T-cell (primary cell): Measurements from ENCODE around the gene SLC6A16. TPM values are rescaled to one million over a fixed set of nuclear protein-coding genes. Genes with fewer than 3 reads are reported as not detected.
"Not testable (repeated sequence)": the region's sequence is repeated elsewhere in the genome, so short reads cannot be mapped to it uniquely, and the experiment has no call there.

Experiments
- ATAC-seq, 4 experiments: fragments of 200-7000 bp in 3 of 4; fragments of 150-1000 bp in 1 of 4; cut with Tn5 transposase; replicated peaks in 1 of 4; 1 replicate in 3 of 4; 2 replicates in 1 of 4; pipeline ENCODE4 v1.10.0; 2021; ENCODE audit warnings: moderate library complexity in 3 of 4, mild to moderate bottlenecking in 2 of 4, moderate number of reproducible peaks in 1 of 4
- CTCF ChIA-PET, 2 donors: fragments of 300-600 bp; sonication (Branson Sonifier 250); formaldehyde crosslinking; loops; one replicate each; lab custom pipeline; 2022; ENCODE audit warnings: antibody characterized with exemption in 2 of 2; lab: Charles Lee
- POLR2A ChIA-PET, 2 donors: fragments of 300-600 bp; sonication (Branson Sonifier 250); formaldehyde crosslinking; loops; one replicate each; lab custom pipeline; 2022; ENCODE audit warnings: antibody characterized with exemption in 2 of 2; lab: Charles Lee
- DNase-seq, 35 experiments: peaks; one replicate each; pipeline versions ENCODE4 v3.0.0 to v3.0.0-alpha.2; 2013 to 2023
- H3K27ac ChIP-seq: one replicate; pipeline ENCODE4 v1.5.1; 2013; ENCODE audit warnings: low read length
- H3K27me3 ChIP-seq, 2 experiments: replicated peaks in 1 of 2; 1 replicate in 1 of 2; 2 replicates in 1 of 2; pipeline versions ENCODE4 v1.6.1 to v1.7.0; 2013; ENCODE audit warnings: low read length in 1 of 2, mixed read lengths in 1 of 2; ENCODE audit not compliant: control insufficient read depth in 2 of 2, insufficient read depth in 2 of 2; ENCODE audit errors: extremely low read depth in 1 of 2
- H3K36me3 ChIP-seq, 2 donors: 1 replicate in 1 of 2; 2 replicates in 1 of 2; pipeline versions ENCODE4 v1.6.1 to v1.7.0; 2013; ENCODE audit warnings: low read length in 1 of 2; ENCODE audit not compliant: control insufficient read depth in 2 of 2, insufficient read depth in 1 of 2; ENCODE audit errors: extremely low read depth in 1 of 2
- H3K4me1 ChIP-seq, 2 experiments: 1 replicate in 1 of 2; 2 replicates in 1 of 2; pipeline versions ENCODE4 v1.6.1 to v1.7.0; 2013; ENCODE audit warnings: low read length in 2 of 2, mixed read lengths in 1 of 2; ENCODE audit not compliant: insufficient read depth in 2 of 2, control insufficient read depth in 1 of 2; ENCODE audit errors: extremely low read depth in 1 of 2
- H3K4me3 ChIP-seq, 2 donors: 1 replicate in 1 of 2; 2 replicates in 1 of 2; pipeline versions ENCODE4 v1.5.1 to v1.7.0; 2013; ENCODE audit warnings: mild to moderate bottlenecking in 2 of 2, low read length in 1 of 2, moderate library complexity in 1 of 2; ENCODE audit not compliant: control insufficient read depth in 1 of 2; ENCODE audit errors: extremely low read depth in 1 of 2
- H3K9me3 ChIP-seq: 2 replicates; pipeline ENCODE4 v1.7.0; 2013
- H3K27ac Mint-ChIP-seq, 2 donors: one replicate each; pipeline ENCODE4 v1.8.0; 2020 to 2021; ENCODE audit warnings: mild to moderate bottlenecking in 2 of 2, mixed read lengths in 2 of 2
- H3K27me3 Mint-ChIP-seq, 2 donors: one replicate each; pipeline ENCODE4 v1.8.0; 2021 to 2022; ENCODE audit warnings: mixed read lengths in 2 of 2
- H3K36me3 Mint-ChIP-seq: one replicate; pipeline ENCODE4 v1.8.0; 2021; ENCODE audit warnings: mixed read lengths
- H3K4me1 Mint-ChIP-seq, 3 donors: one replicate each; pipeline ENCODE4 v1.8.0; 2020 to 2022; ENCODE audit warnings: mixed read lengths in 3 of 3, mild to moderate bottlenecking in 1 of 3
- H3K4me3 Mint-ChIP-seq, 3 donors: one replicate each; pipeline ENCODE4 v1.8.0; 2020 to 2022; ENCODE audit warnings: mild to moderate bottlenecking in 3 of 3, mixed read lengths in 3 of 3, moderate library complexity in 3 of 3
- H3K9me3 Mint-ChIP-seq, 3 donors: one replicate each; pipeline ENCODE4 v1.8.0; 2020 to 2022; ENCODE audit warnings: mixed read lengths in 3 of 3
- WGBS: methylation state at CpG from one replicate; pipeline ENCODE4 v1.1.5; 2013; ENCODE audit warnings: missing lambda C conversion rate; ENCODE audit not compliant: insufficient coverage; 5-methylcytosine and 5-hydroxymethylcytosine counted together
- total RNA-seq, 35 experiments: library from RNA in 6 of 35; stranded (reverse) in 6 of 35; fragments of 120-200 nt in 1 of 35; gene quantifications; one replicate each; pipeline versions ENCODE4 v1.2.1 to v1.2.4 and lab custom pipeline; 2013 to 2026

The SLC6A16 gene
- total RNA-seq, 5 donors from 2014 or later (not counting 1 experiment from before 2014, with no cell fraction given) = 5.4 to 8.1 (median 6.4) TPM

DNA sequence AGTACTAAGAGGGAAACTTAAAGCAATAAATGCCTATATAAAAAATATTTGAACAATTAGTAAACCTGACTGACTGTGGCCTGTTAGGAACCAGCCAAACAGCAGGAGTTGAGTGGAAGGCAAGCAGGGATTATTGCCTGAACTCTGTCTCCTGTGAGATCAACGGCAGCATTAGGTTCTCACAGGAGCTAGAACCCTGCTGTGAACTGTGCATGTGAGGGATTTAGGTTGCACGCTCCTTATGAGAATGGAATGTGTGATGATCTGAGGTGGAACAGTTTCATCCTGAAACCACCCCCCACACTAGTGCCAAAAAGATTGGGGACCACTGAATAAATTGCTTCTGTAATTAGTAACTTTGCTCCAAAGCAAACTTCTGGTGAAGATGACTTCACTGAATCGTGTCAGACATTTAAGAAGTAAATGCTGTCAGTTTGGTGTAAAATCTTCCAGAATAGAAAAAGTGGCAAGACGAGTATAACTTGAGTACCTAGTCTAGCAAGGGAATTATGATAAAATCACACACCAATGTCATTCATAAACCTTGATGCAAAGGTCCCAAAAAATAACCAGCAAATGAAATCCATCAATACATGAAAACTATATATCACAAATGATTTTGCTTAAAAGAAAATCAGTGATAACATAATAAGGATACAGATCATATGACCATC, 53.8 kb downstream of the SLC6A16 start:
- H3K4me1 Mint-ChIP-seq = no peaks in the 10 kb centered on the region
- no peak overlapping the region for H3K27ac Mint-ChIP-seq
- no peak overlapping the region for H3K4me3 Mint-ChIP-seq
- H3K36me3 Mint-ChIP-seq = no peaks in the 10 kb centered on the region
- POLR2A ChIA-PET = no interaction called here
- Histone ChIP-seq H3K36me3 (no peaks in the 10 kb centered on the region), H3K27me3 (no peaks in the 10 kb centered on the region), H3K27ac (no peak overlapping the region), H3K4me1 (no peaks in the 10 kb centered on the region), H3K4me3 (no peak overlapping the region), H3K9me3 (no peaks in the 10 kb centered on the region)
- CTCF ChIA-PET = no interaction called here
- peaks cover 10 to 18% of the 10 kb centered on the region in 2 donors for H3K27me3 Mint-ChIP-seq
- no CpG with 5 or more reads among the region's 4 CpGs for WGBS
- DNase-seq (no peak), ATAC-seq (no peak)
- H3K9me3 Mint-ChIP-seq = peaks cover 0 to 21% (median 14%) of the 10 kb centered on the region in 3 donors

DNA sequence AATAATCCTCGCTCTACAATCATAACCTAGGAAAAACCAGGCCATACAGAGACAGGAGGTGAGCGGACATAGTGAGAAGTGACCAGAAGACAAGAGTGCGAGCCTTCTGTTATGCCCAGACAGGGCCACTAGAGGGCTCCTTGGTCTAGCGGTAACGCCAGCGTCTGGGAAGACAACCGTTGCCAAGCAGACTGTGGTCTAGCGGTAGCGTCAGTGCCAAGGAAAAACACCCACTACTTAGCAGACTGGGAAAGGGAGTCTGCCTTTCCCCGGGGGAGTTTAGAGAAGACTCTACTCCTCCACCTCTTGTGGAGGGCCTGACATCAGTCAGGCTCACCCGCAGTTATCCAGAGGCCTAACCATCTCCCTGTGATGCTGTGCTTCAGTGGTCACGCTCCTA, 58.6 kb downstream of the SLC6A16 start:
- H3K4me3 Mint-ChIP-seq, H3K27ac Mint-ChIP-seq, H3K4me3 ChIP-seq, H3K36me3 Mint-ChIP-seq, H3K9me3 ChIP-seq, H3K36me3 ChIP-seq, H3K27me3 ChIP-seq, H3K27ac ChIP-seq, H3K4me1 ChIP-seq, ATAC-seq, H3K4me1 Mint-ChIP-seq, CTCF ChIA-PET: not testable (repeated sequence)
- 50% methylated on average over 2 of the region's 12 CpGs for WGBS
- Mint-ChIP-seq H3K9me3 (peaks cover 0 to 33% (median 14%) of the 10 kb centered on the region in 3 donors), H3K27me3 (peaks cover 8 to 14% of the 10 kb centered on the region in 2 donors)
- peak in 19 of 35 experiments; percentile 5 to 47 (median 25) for DNase-seq
- POLR2A ChIA-PET = interaction anchor here in 1 of 2 donors (0.6 kb wide), 1 partner anchor 56 kb away, joined by 10 read pairs; no protein-coding TSS in a partner anchor

DNA sequence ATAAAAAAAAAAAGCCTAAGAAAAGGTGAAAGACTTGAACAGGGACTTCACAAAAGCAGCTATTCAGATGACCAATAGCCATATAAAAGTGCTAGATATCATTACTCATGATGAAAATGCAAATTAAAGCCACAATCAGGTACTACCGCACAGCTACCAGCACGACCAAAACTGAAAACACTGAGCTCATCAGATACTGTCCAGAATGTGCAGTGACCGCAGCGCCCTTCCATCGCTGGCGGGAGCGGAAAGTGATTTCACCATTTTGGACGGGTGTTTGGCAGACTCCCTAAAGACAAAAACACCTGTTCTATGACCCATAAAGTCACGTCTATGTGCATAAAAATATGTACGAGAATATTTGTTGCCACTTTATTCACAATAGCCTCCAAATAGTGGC, 60.7 kb downstream of the SLC6A16 start:
- Mint-ChIP-seq H3K27me3 (peaks cover 19 to 26% of the 10 kb centered on the region in 2 donors), H3K27ac (no peak overlapping the region), H3K9me3 (peaks cover 0 to 31% (median 10%) of the 10 kb centered on the region in 3 donors), H3K4me3 (no peak overlapping the region), H3K4me1 (no peaks in the 10 kb centered on the region), H3K36me3 (no peaks in the 10 kb centered on the region)
- Histone ChIP-seq H3K27ac (no peak overlapping the region), H3K36me3 (no peaks in the 10 kb centered on the region), H3K4me1 (no peaks in the 10 kb centered on the region), H3K4me3 (no peak overlapping the region), H3K27me3 (peaks cover 0 to 4% of the 10 kb centered on the region in 2 experiments), H3K9me3 (no peaks in the 10 kb centered on the region)
- ChIA-PET CTCF (interaction anchor here in 1 of 2 donors (0.6 kb wide), 1 partner anchor 13 kb away, joined by 4 read pairs; no protein-coding TSS in a partner anchor), POLR2A (interaction anchor here in 1 of 2 donors (0.6 kb wide), 1 partner anchor 303 kb away, joined by 3 read pairs; no protein-coding TSS in a partner anchor)
- WGBS = 78% methylated on average over 8 of the region's 10 CpGs
- ATAC-seq = no peak
- no peak for DNase-seq

DNA sequence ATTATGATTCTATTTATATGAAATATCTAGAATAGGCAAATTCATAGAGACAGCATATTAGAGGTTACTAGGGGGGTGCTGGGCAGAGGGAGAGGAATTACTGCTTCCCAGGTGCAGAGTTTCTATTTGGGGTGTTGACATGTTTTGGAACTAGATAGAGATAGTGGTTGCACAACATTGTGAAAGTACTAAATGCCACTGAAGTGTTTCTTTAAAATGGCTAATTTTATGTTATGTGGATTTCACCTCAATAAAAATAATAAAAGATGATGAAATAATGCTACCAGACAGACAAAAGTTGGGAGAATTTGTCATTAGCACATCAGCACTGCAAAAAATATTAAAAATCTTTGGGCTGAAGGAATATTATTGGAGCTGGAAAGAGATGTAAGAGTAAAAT, 63.4 kb downstream of the SLC6A16 start:
- Mint-ChIP-seq H3K36me3 (peaks cover 9% of the 10 kb centered on the region), H3K4me3 (no peak overlapping the region), H3K9me3 (peaks cover 7 to 37% (median 12%) of the 10 kb centered on the region in 3 donors), H3K27ac (no peak overlapping the region), H3K27me3 (peaks cover 31 to 36% of the 10 kb centered on the region in 2 donors), H3K4me1 (no peaks in the 10 kb centered on the region)
- no peaks in the 10 kb centered on the region for H3K4me1 ChIP-seq
- ChIA-PET POLR2A (no interaction called here), CTCF (no interaction called here)
- H3K4me3 ChIP-seq = no peak overlapping the region
- H3K9me3 ChIP-seq = peaks cover 2% of the 10 kb centered on the region
- DNase-seq = no peak
- H3K36me3 ChIP-seq = no peaks in the 10 kb centered on the region
- peaks cover 0 to 7% of the 10 kb centered on the region in 2 experiments for H3K27me3 ChIP-seq
- ATAC-seq = no peak
- no peak overlapping the region for H3K27ac ChIP-seq

DNA sequence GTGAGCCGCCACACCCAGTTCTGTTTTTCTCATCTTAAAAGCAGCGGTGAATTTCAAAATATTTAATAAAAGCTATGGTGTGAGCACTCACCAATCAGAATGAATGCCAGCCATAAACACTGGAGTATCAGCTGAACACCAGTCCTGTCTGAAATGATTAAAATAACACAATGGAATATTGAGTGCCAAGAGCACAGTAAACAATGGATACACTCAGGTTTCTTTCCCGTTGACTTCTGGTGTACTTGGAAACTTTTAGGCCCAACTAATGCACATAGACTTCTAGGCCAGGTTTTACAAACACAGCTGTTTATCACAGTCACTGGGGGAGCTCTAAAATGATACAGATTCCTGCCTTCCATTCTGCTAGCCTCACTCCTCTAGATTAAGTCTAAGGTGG, 68.3 kb downstream of the SLC6A16 start:
- Mint-ChIP-seq H3K27ac (no peak overlapping the region), H3K4me3 (no peak overlapping the region), H3K27me3 (peaks cover 38 to 56% of the 10 kb centered on the region in 2 donors), H3K4me1 (no peaks in the 10 kb centered on the region), H3K36me3 (peaks cover 9% of the 10 kb centered on the region), H3K9me3 (peaks cover 7 to 27% (median 12%) of the 10 kb centered on the region in 3 donors)
- no peaks in the 10 kb centered on the region for H3K36me3 ChIP-seq
- POLR2A ChIA-PET = no interaction called here
- no peak overlapping the region for H3K4me3 ChIP-seq
- H3K27ac ChIP-seq = no peak overlapping the region
- CTCF ChIA-PET = interaction anchor here in 1 of 2 donors (0.6 kb wide), 1 partner anchor 58 kb away, joined by 3 read pairs; no protein-coding TSS in a partner anchor
- H3K4me1 ChIP-seq = no peaks in the 10 kb centered on the region
- 100% methylated on average over 1 of the region's 3 CpGs for WGBS
- ATAC-seq (no peak), DNase-seq (no peak)
- peaks cover 0 to 41% of the 10 kb centered on the region in 2 experiments for H3K27me3 ChIP-seq
- H3K9me3 ChIP-seq = peaks cover 2% of the 10 kb centered on the region

DNA sequence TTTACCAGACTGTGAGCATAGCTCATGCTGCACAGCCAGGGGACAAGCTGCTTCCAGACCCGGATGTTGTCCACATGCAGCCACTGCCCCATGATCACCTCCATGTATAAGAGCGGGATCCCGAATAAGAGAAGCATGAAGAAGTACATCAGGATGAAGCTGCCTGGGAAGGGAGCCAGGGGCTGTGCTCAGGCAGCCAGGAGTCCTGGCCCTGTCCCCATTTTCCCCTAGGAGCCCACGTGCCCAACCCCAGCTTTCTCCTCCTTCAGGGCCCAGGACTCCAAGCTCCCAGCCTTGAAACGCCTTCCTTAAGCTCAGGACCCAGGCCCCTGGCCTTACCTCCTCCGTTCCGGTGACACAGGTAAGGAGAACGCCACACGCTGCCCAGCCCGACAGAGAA, 69.3 kb downstream of the SLC6A16 start:
- H3K9me3 ChIP-seq = peaks cover 2% of the 10 kb centered on the region
- DNase-seq (no peak), ATAC-seq (no peak)
- Mint-ChIP-seq H3K4me1 (no peaks in the 10 kb centered on the region), H3K4me3 (no peak overlapping the region), H3K36me3 (peaks cover 9% of the 10 kb centered on the region), H3K9me3 (peaks cover 7 to 23% (median 12%) of the 10 kb centered on the region in 3 donors), H3K27me3 (peaks cover 35 to 54% of the 10 kb centered on the region in 2 donors), H3K27ac (no peak overlapping the region)
- POLR2A ChIA-PET = no interaction called here
- H3K4me1 ChIP-seq = no peaks in the 10 kb centered on the region
- peaks cover 0 to 44% of the 10 kb centered on the region in 2 experiments for H3K27me3 ChIP-seq
- CTCF ChIA-PET = interaction anchor here in 1 of 2 donors (0.6 kb wide), 1 partner anchor 53 kb away, joined by 12 read pairs; no protein-coding TSS in a partner anchor
- no peak overlapping the region for H3K4me3 ChIP-seq
- H3K27ac ChIP-seq = no peak overlapping the region
- no peaks in the 10 kb centered on the region for H3K36me3 ChIP-seq
- 74% methylated on average over 5 of the region's 10 CpGs for WGBS
